ENCODE measurements around the gene CROCC2. TPM values are rescaled to one million over a fixed set of nuclear protein-coding genes. Genes with fewer than 3 reads are reported as not detected.

Gene CROCC2
- total RNA-seq, 2 donors from 2014 or later: not detected

- peak overlapping the region; percentile 85 for H3K4me3 ChIP-seq
- no peak for TF ChIP-seq CTCF (IDR thresholded peaks at IDR 0.05)
- DNase-seq (ENCODE audit: low spot score) (no peak), ATAC-seq (ENCODE audit: insufficient number of reproducible peaks, low FRiP score, low read depth) (no peak)
- no peak overlapping the region for H3K27ac ChIP-seq
- no peaks in the 10 kb centered on the region for H3K27me3 ChIP-seq (replicated peaks; ENCODE audit: insufficient read depth)
- peaks cover 27 to 48% of the 10 kb centered on the region in 2 donors for H3K4me1 ChIP-seq (ENCODE audit: control insufficient read depth in 1 of 2, low read depth in 2 of 2)
- H3K9me3 ChIP-seq: peaks cover 18% of the 10 kb centered on the region
- peaks cover 14% of the 10 kb centered on the region for H3K36me3 ChIP-seq
Measured at GRCh38 chr2:241000831-241001321, 94.7 kb downstream of the CROCC2 start.

- peaks cover 14% of the 10 kb centered on the region for H3K36me3 ChIP-seq
- no peaks in the 10 kb centered on the region for H3K27me3 ChIP-seq (replicated peaks; ENCODE audit: insufficient read depth)
- TF ChIP-seq CTCF (IDR thresholded peaks at IDR 0.05): no peak
- H3K27ac ChIP-seq: no peak overlapping the region
- ATAC-seq (ENCODE audit: insufficient number of reproducible peaks, low FRiP score, low read depth): no peak
- H3K4me1 ChIP-seq (ENCODE audit: control insufficient read depth in 1 of 2, low read depth in 2 of 2): peaks cover 21 to 40% of the 10 kb centered on the region in 2 donors
- peak overlapping the region; percentile 85 for H3K4me3 ChIP-seq
- DNase-seq (ENCODE audit: low spot score): no peak
- peaks cover 18% of the 10 kb centered on the region for H3K9me3 ChIP-seq
Measured at GRCh38 chr2:241001413-241002274, 95.5 kb downstream of the CROCC2 start.

GRCh38 chr2:241002275-241003046 lies 96.3 kb downstream of the CROCC2 start:
- DNase-seq (ENCODE audit: low spot score): no peak
- H3K4me1 ChIP-seq (ENCODE audit: control insufficient read depth in 1 of 2, low read depth in 2 of 2): peaks cover 12 to 32% of the 10 kb centered on the region in 2 donors
- H3K4me3 ChIP-seq: no peak overlapping the region
- H3K36me3 ChIP-seq: peaks cover 14% of the 10 kb centered on the region
- H3K27ac ChIP-seq: no peak overlapping the region
- no peak for ATAC-seq (ENCODE audit: insufficient number of reproducible peaks, low FRiP score, low read depth)
- peaks cover 18% of the 10 kb centered on the region for H3K9me3 ChIP-seq
- TF ChIP-seq CTCF (IDR thresholded peaks at IDR 0.05): no peak
- no peaks in the 10 kb centered on the region for H3K27me3 ChIP-seq (replicated peaks; ENCODE audit: insufficient read depth)

- DNase-seq (ENCODE audit: low spot score): no peak
- no peak overlapping the region for H3K4me3 ChIP-seq
- H3K36me3 ChIP-seq: peaks cover 14% of the 10 kb centered on the region
- H3K4me1 ChIP-seq (ENCODE audit: control insufficient read depth in 1 of 2, low read depth in 2 of 2): peaks cover 7 to 29% of the 10 kb centered on the region in 2 donors
- no peak for ATAC-seq (ENCODE audit: insufficient number of reproducible peaks, low FRiP score, low read depth)
- H3K9me3 ChIP-seq: peaks cover 18% of the 10 kb centered on the region
- no peak overlapping the region for H3K27ac ChIP-seq
- no peak for TF ChIP-seq CTCF (IDR thresholded peaks at IDR 0.05)
- no peaks in the 10 kb centered on the region for H3K27me3 ChIP-seq (replicated peaks; ENCODE audit: insufficient read depth)
Measured at GRCh38 chr2:241003047-241003360, 96.9 kb downstream of the CROCC2 start.

GRCh38 chr2:241003369-241003768 lies 97.2 kb downstream of the CROCC2 start:
- Histone ChIP-seq H3K36me3 (peaks cover 14% of the 10 kb centered on the region), H3K9me3 (peaks cover 18% of the 10 kb centered on the region), H3K27me3 (replicated peaks; ENCODE audit: insufficient read depth) (no peaks in the 10 kb centered on the region), H3K4me3 (peak overlapping the region; percentile 2), H3K4me1 (ENCODE audit: control insufficient read depth in 1 of 2, low read depth in 2 of 2) (peaks cover 7 to 32% of the 10 kb centered on the region in 2 donors), H3K27ac (no peak overlapping the region)
- no peak for TF ChIP-seq CTCF (IDR thresholded peaks at IDR 0.05)
- ATAC-seq (ENCODE audit: insufficient number of reproducible peaks, low FRiP score, low read depth) (no peak), DNase-seq (ENCODE audit: low spot score) (no peak)
